ENCODE data around the gene P2RY2.

DNA sequence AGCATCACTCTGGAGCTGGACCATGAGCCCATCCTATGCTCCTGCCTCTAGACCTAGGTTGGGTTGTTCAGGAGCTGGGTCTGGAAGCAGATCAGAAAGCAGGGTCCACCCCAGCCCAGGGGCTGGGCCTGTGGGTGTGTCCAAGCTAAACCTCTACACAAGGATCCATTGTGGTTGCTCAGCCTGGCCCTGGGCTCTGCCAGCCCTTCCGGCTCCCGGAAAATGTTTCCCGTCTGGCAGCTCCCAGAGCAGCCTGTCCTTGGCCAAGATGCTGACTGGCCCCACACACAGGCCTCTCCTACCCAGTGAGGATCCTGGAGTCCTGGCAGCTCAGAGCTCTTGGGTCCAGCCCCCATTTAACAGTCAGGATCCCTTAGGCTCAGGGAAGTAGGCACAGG is 40.7 kb upstream of the P2RY2 start:
- TF ChIP-seq, protein P1, sequence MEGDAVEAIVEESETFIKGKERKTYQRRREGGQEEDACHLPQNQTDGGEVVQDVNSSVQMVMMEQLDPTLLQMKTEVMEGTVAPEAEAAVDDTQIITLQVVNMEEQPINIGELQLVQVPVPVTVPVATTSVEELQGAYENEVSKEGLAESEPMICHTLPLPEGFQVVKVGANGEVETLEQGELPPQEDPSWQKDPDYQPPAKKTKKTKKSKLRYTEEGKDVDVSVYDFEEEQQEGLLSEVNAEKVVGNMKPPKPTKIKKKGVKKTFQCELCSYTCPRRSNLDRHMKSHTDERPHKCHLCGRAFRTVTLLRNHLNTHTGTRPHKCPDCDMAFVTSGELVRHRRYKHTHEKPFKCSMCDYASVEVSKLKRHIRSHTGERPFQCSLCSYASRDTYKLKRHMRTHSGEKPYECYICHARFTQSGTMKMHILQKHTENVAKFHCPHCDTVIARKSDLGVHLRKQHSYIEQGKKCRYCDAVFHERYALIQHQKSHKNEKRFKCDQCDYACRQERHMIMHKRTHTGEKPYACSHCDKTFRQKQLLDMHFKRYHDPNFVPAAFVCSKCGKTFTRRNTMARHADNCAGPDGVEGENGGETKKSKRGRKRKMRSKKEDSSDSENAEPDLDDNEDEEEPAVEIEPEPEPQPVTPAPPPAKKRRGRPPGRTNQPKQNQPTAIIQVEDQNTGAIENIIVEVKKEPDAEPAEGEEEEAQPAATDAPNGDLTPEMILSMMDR (conservative IDR thresholded peaks at IDR 0.05 in 1 of 2, IDR thresholded peaks at IDR 0.05 in 1 of 2; ENCODE audit: low read depth in 1 of 2, low read length in 2 of 2) = no peak
- TF ChIP-seq EZH2 (IDR thresholded peaks at IDR 0.05; ENCODE audit: low read length, missing control alignments) = no peak
